GF-D8 (cell line): Measurements from ENCODE around the gene TNNI3K.
"Not testable (repeated sequence)": the region's sequence is repeated elsewhere in the genome, so short reads cannot be mapped to it uniquely, and the experiment has no call there.

ENCODE experiments used
- DNase-seq: peaks from one replicate; lab custom pipeline; 2025; lab: John Stamatoyannopoulos, UW

Gene TNNI3K, protein sequence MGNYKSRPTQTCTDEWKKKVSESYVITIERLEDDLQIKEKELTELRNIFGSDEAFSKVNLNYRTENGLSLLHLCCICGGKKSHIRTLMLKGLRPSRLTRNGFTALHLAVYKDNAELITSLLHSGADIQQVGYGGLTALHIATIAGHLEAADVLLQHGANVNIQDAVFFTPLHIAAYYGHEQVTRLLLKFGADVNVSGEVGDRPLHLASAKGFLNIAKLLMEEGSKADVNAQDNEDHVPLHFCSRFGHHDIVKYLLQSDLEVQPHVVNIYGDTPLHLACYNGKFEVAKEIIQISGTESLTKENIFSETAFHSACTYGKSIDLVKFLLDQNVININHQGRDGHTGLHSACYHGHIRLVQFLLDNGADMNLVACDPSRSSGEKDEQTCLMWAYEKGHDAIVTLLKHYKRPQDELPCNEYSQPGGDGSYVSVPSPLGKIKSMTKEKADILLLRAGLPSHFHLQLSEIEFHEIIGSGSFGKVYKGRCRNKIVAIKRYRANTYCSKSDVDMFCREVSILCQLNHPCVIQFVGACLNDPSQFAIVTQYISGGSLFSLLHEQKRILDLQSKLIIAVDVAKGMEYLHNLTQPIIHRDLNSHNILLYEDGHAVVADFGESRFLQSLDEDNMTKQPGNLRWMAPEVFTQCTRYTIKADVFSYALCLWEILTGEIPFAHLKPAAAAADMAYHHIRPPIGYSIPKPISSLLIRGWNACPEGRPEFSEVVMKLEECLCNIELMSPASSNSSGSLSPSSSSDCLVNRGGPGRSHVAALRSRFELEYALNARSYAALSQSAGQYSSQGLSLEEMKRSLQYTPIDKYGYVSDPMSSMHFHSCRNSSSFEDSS

DNA sequence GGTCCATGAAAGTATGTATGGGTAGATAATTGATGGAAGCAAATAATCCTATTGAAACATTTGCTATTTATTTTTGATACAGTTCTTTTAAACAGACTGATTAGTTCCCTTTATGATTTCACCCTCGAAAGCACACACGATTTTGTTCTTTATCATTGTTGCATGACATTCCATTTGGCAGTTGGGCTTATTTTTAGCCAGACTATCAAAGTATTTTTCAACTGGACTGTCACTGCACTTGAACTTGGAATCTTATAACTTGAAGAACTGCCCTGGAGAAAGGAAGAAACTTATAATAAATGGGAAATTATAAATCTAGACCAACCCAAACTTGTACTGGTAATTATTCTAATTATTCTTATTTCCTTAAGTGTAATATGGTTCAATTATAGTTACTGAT lies at the start of gene TNNI3K:
TNNI3K (plus strand) TSS at position 235 of the 400 bp plus-strand sequence; CDS start at position 300, 65 bp downstream.
- DNase-seq, result no peak

DNA sequence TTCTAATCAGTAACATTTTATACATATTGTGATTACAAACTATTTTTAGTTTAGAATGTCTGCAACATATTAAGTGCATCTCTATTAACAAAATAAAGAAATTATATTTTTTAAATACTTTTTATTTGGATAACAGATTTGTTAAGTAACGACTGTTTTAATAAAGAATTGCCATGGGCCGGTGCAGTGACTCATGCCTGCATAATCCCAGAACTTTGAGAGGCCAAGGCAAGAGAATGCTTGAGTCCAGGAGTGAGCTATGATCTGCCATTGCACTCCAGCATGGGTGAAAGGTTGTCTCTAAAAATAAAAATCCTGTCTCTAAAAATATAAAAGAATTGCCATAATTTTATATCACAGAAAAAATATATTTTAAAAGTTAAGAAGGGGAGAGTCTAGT lies 41.3 kb upstream of the TNNI3K start:
- DNase-seq, result no peak

DNA sequence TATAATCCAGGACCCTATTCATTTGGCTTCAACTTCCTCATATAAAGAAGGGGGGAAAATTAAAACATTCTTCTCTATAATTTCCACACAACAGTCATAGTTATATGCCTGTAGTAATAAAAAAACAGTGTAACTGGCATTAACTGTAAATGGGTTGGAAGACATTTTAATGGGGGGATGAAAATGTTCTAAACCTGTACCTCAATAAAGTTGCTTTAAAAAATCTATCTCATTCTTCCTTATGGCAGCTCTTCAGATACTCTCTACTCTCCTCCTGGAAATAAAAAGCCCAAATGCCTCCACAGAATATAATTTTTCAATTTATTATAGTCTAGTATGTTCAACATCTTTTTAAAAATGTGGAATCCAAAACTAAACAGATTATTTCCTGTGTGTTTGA lies 39.8 kb upstream of the TNNI3K start:
- DNase-seq, result no peak

DNA sequence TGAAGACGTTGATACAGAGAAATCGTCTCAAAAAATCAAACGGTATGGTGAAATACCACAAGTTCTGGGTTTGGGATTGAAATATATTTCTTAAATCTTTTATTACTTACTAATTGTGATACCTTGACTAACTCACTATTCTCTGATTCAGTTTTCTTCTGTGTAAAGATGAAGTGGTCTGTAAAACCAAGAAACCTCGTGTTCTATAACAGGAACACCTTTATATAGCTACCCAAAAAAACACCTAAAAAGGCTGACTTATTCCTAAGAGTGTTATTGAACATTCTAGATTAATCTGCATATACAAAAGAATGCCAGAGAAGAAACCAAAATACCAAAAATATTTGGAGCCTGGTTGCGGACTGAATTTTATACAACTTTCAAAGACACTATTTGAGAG lies 37.9 kb upstream of the TNNI3K start:
- DNase-seq, result no peak

DNA sequence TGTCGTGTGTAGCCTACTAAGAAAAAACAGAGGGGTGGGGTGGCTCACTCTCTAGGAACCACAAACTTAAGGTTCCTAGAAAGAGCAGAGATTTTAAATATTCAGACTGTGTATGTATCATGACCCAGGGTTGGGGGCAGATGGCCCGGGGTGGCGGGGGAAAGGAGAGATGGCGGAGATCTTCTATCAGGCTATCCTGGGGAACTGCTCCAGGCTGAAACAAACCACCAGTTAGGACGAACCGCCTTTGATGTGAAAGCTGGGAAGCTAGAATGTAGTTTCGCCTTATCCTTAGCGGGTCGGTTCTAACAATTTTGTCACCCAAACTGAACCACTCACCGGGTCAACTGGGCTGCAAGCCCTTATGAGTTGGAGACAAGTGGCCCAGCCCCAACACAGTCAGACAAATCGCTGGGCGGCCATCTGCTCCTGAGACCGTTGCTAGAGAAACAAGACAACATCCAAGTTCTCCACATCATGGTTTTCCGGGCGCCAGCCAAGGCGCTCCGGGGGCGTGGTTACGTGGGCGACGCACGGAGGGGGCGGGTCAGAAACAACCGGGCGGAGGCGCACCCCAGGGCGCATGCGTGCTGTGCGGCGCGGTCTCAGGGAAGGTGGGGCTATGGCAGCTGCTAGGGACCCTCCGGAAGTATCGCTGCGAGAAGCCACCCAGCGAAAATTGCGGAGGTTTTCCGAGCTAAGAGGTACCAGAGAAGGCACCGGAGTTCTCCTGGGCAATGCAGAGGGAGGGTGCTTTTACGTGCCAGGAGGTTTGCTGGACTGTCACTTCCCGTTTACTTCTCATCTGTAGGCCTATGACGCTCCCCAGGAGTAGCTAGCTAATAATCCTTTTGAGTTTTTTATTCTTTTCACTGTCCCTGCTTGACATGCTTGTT lies 37.3 kb upstream of the TNNI3K start, which contains the start of the genes FPGT and LRRIQ3:
FPGT (plus strand) TSS at position 586 of the 896 bp plus-strand sequence; CDS start at position 623, 37 bp downstream.
LRRIQ3 (minus strand) TSS at position 520 of the 896 bp plus-strand sequence. CDS start 14,492 bp downstream, outside the sequence.
- DNase-seq, result peak; percentile 93

DNA sequence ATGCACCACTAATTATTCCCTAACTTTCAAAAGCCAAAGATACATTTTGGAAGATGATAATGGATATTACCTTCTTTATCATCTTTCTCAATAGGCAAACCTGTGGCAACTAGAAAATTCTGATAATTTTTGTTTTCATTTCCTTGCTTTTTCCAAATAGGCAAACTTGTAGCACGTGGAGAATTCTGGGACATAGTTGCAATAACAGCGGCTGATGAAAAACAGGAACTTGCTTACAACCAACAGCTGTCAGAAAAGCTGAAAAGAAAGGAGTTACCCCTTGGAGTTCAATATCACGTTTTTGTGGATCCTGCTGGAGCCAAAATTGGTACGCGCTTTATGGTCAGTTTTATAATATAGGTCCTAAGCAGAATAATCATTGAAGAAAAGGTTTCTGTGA lies 35.7 kb upstream of the TNNI3K start:
- DNase-seq, result peak; percentile 46

DNA sequence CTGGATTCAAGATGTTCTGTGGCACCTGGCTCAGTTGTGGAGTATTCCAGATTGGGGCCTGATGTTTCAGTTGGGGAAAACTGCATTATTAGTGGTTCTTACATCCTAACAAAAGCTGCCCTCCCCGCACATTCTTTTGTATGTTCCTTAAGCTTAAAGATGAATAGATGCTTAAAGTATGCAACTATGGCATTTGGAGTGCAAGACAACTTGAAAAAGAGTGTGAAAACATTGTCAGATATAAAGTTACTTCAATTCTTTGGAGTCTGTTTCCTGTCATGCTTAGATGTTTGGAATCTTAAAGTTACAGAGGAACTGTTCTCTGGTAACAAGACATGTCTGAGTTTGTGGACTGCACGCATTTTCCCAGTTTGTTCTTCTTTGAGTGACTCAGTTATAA lies 29.9 kb upstream of the TNNI3K start:
- DNase-seq, result no peak

DNA sequence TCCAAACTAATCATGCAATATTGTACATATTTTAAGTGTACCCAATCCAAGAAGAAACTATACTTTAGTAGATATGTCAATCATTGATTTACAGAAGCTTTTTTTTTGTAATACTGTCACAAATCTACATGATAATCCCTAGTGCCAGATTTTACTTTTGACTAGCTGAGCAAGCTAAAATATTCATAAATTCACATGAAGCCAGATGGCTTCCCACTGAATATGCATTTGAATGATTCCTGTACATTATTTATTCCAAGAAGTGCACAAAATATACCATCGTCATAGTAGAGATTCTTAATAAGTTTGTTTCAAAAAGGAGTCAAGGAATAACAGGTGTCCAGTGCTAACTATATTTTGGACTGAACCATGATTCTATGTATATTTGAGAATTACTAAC lies 20.0 kb upstream of the TNNI3K start:
- no peak for DNase-seq

DNA sequence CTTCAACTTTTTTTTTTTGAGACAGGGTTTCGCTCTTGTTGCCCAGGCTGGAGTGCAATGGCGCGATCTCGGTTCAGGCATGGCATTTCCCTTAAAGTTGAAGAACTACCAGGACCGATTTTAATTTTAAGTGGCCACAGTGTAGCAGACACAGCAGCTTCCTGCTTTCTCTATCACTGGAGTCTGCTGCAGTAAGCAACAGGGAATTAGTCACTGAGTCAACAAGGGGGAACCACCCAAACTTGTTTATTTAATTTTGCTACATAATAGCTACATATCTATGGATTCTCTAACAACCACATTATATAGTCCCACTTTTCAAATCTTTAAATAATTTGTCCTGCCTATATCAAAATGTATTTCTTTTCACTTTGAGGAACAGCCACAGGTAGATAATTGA lies 12.5 kb upstream of the TNNI3K start:
- DNase-seq, result no peak

DNA sequence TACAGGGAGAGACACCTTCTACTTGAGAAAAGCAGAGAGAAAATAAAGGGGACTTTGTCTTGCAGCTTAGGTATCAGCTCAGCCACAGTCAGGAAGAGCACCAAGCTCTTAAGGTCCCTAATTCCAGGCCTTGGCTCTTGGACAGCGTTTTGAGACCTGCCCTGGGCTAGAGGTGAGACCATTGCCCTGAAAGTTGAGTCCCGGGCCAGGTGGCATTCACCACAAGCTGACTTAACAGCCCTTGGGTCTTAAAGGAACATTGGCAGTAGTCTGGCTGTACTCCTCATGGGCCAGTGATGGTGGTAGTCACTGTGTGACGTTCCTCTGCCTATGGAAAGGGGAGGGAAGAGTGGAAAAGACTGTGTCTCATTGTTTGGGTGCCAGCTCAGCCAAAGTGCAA lies 11.7 kb upstream of the TNNI3K start:
- DNase-seq, result no peak

DNA sequence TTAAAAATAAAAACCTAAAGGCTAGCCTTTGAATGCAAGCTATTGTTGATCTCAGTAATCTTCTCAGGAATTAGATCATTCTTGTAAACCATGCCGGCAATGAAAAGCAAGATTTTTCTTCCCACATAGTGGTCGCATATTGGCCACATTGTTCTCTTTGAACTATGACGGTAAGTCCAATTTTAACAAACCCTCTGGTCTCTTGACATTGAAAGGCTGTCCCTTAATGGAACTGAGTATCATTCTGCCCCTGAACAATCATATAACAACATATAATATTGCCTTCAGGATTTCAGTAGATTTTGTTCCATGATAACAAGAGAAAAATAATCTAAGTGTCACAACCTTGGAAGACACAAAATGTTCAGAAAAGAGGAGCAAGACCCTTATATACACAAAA lies 1.3 kb downstream of the TNNI3K start:
- no peak for DNase-seq

DNA sequence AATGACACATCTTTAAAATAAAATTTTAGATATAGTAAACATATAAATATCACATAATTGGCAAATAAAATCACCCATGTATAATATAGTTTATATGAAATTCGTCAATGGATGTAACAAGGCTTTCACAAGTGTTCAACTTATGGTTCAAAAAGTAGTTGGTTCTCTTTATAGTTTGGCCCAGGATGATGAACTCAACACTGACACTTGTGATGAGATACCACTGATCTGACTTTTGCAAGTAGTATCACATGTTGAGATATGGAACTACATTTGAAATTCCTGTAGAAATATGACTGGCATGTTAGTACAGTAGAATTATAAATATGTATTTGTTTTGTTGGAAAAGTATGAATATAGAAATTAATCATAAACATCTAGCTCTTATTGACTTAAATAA lies 1.8 kb downstream of the TNNI3K start:
- DNase-seq, result no peak

DNA sequence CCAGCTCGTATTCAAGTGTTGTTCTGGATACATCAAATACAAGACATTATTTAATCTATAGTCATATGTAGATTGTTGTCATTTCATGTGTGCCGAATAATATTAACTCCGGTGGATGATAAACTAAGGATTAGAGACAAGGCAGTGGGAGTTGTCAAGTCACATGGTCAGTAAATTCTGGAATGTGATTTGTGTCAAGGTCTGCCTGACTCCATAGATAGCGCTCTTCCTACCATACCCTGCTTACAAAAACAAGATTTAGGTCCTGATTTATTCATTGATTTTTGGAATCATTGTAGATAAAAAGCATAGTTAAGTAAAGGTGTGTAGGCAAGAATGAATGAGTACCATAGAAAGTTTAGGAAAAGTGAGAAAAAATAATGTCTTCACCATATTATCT lies 2.6 kb downstream of the TNNI3K start:
- no peak for DNase-seq

DNA sequence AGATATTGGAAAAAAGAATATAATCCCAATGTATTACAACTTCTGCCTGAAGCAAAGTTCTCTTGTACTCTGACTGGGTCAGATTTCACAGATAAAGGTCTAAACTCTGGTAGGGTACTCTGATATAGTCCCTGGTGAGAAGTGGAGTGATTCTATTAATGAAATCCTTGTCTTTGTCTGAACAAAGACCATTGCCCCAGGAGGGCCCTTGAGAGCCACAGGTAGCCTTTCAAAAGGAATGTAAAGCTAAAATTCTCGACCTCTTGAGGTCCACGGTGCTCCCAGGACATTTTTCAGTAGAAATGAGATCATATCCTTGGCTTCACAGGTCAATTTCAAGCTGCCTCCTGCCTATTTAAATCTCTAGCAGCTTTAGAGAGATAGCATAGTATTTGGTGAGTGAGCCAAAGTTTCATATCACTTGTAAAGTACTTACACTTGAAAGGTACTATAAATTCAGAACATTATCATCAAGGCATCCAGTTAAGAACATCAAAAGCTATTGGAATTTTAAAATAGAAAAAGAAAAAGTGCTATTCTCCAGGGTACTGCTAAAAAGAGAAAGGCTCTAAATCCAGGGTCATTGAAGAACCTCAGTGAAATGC lies 10.1 kb downstream of the TNNI3K start:
- DNase-seq, result no peak

DNA sequence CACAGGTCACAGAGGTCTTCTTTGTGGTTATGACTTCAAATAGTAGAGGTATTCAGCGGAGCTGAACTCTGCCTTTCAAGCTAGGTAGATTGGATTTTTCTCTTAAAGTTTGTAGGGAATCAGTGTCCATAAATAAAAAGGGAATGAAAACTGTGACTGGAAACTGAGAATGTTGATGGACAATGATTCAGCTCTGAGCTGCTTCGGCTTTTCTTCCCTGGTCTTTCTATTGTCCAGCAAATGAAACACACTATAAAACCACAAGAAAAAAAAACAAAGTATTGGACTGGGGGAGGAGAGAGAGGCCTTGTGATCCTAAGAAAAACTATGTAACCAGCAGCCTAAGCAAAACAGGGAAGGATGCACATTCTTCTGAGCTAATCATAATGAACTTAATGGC lies 11.1 kb downstream of the TNNI3K start:
- no peak for DNase-seq

DNA sequence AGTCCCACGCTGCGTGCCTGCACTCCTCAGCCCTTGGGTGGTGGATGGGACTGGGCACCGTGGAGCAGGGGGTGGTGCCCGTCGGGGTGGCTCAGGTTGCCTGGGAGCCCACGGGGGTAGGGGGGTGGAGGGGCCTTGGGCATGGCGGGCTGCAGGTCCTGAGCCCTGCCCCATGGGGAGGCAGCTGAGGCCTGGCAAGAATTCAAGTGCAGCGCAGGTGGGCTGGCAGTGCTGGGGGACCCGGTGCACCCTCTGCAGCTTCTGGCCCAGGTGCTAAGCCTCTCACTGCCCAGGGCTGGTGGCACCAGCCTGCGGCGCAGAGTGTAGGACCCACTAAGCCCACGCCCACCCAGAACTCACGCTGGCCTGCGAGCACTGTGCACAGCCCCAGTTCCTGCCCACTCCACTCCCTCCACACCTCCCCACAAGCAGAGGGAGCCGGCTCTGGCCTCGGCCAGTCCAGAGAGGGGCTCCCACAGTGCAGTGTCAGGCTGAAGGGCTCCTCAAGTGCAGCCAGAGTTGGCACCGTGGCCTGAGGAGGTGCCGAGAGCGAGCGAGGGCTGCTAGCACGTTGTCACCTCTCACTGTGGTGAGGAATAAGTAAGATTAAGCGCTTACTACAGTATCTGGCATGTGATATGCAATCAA lies 12.8 kb downstream of the TNNI3K start:
- no peak for DNase-seq

DNA sequence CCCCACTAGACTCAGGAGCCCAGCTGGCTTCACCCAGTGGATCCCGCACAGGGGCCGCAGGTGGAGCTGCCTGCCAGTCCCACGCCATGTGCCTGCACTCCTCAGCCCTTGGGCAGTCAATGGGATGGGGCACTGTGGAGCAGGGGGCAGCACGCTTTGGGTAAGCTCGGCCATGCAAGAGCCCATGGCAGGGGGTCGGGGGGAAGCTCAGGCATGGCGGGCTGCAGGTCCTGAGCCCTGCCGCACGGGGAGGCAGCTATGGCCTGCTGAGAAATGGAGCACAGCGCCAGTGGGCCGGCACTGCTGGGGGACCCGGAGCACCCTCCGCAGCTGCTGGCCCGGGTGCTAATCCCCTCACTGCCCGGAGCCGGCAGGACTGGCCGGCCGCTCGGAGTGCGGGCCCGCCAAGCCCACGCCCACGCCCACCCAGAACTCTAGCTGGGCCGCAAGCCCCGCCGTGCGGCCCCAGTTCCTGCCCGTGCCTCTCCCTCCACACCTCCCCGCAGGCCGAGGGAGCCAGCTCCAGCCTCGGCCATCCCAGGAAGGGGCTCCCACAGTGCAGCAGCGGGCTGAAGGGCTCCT lies 18.1 kb downstream of the TNNI3K start:
- DNase-seq, result not testable (repeated sequence)

DNA sequence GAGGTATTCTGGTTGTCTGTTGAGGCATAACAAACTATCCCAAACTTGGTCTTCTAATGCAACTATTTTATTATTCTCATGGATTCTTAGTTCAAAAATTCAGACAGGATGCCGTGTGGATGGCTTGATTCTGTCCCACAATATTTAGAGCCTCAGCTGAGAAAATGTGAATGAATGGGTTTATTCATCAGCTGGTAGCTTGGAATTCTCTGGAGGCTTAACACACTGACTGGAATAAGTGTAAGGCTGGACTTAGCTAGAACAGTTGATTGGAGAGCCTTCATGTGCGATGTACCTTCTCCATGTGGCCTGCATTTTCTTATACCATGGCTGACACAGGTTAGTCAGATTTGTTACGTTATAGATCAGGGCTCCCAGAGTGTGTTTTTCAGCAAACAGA lies 30.8 kb downstream of the TNNI3K start:
- no peak for DNase-seq

DNA sequence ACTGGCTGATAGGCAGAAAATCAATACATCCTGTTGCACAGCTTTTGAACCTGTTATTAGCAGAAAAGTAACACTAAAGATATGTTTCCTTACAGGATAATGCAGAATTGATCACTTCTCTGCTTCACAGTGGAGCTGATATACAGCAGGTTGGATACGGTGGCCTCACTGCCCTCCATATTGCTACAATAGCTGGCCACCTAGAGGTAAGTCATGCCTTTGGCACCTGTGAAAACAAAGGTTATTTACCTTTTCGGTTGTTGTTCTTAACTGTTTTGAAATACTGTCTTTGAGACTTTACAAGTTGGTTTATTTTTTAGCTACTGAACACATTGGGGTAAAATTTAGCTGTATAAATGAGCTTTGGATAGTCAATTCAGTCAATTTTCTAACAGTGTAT lies 36.3 kb downstream of the TNNI3K start:
- DNase-seq, result no peak

DNA sequence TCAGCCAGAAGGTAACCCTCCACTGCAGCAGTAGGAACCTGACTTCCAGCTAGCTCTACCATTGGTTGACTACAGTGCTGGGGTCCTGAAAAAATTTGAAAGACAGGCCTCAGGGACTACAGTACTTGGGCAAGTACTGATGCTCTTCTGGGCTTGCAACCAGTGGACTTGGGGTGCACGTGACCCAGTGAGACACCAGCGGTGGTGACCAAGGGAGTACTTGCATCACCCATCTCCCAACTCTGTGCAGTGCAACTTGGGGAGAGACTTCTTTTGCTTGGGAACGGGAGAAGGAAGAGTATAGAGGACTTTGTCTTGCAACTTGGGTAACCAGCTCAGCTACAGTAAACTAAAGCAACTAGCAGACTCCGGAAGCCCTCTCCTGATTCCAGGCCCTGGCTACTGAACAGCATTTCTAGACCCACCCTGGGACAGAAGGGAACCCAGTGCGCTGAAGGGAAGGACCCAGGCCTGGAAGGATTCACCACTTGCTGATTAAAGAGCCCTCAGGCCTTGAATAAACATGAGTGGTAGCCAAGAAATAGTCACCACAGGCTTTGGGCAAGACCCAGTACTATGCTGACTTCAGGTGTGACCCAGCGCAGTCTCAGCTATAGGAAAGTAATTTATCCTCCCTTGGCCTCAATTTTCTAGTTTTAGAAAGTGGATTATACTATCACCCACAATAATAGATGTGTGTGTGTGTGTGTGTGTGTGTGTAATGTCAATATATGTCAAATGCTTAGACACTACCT lies 45.6 kb downstream of the TNNI3K start:
- DNase-seq, result no peak
